HepG2 (cell line): Measurements from ENCODE around the gene NAT10. TPM values are rescaled to one million over a fixed set of nuclear protein-coding genes. Genes with fewer than 3 reads are reported as not detected.

ENCODE experiments used
- AGO1 ChIP-seq: fragments of 200-400 bp; formaldehyde crosslinking; IDR thresholded peaks from 2 replicates; pipeline ENCODE4 v1.6.1; 2017; ENCODE audit warnings: mild to moderate bottlenecking, low read depth, low read length, moderate library complexity; ENCODE audit not compliant: poor library complexity, severe bottlenecking
- ARID2 ChIP-seq: sonication (generic); formaldehyde crosslinking; IDR thresholded peaks from 2 replicates; pipeline ENCODE4 v1.8.1; 2022; ENCODE audit warnings: mild to moderate bottlenecking, missing genetic modification reagents, borderline replicate concordance
- CBX2 ChIP-seq, 2 experiments: fragments of 200-600 bp in 1 of 2; sonication (generic); formaldehyde crosslinking in 1 of 2; IDR thresholded peaks; 2 replicates each; pipeline versions ENCODE4 v1.7.0 to v1.8.1; 2018 to 2022; ENCODE audit warnings: low read depth in 2 of 2, low read length in 1 of 2, mild to moderate bottlenecking in 1 of 2, missing genetic modification reagents in 1 of 2
- CCDC6 ChIP-seq: sonication (generic); formaldehyde crosslinking; IDR thresholded peaks from 2 replicates; pipeline ENCODE4 v1.8.1; 2022; ENCODE audit warnings: mild to moderate bottlenecking, missing genetic modification reagents, moderate library complexity
- CENPT ChIP-seq: sonication (generic); formaldehyde crosslinking; IDR thresholded peaks from 2 replicates; pipeline ENCODE4 v1.8.0; 2022; ENCODE audit warnings: low read depth, mild to moderate bottlenecking, moderate library complexity, missing genetic modification reagents
- DPF2 ChIP-seq: sonication (generic); formaldehyde crosslinking; IDR thresholded peaks from 2 replicates; pipeline ENCODE4 v1.4.0; 2020; ENCODE audit warnings: mild to moderate bottlenecking, low read depth, missing genetic modification reagents, borderline replicate concordance
- HHEX ChIP-seq: IDR thresholded peaks from 2 replicates; pipeline ENCODE4 v1.6.1; 2016; ENCODE audit warnings: control low read depth
- MXD3 ChIP-seq: IDR thresholded peaks from 2 replicates; pipeline ENCODE4 v1.6.1; 2016; ENCODE audit warnings: mild to moderate bottlenecking, missing biosample characterization, missing genetic modification reagents
- PAF1 ChIP-seq: IDR thresholded peaks from 2 replicates; pipeline ENCODE4 v1.6.1; 2016; ENCODE audit warnings: missing genetic modification reagents, missing compliant biosample characterization
- PCBP1 ChIP-seq: fragments of 200-400 bp; formaldehyde crosslinking; IDR thresholded peaks from 2 replicates; pipeline ENCODE4 v1.6.1; 2017; ENCODE audit warnings: mild to moderate bottlenecking, low read depth, low read length, borderline replicate concordance
- SNAPC4 ChIP-seq: sonication (generic); formaldehyde crosslinking; IDR thresholded peaks from 2 replicates; pipeline ENCODE4 v1.4.0; 2020; ENCODE audit warnings: mild to moderate bottlenecking, missing genetic modification reagents
- TBX2 ChIP-seq: sonication (generic); formaldehyde crosslinking; IDR thresholded peaks from 2 replicates; pipeline ENCODE4 v1.5.0; 2020; ENCODE audit warnings: missing genetic modification reagents, mild to moderate bottlenecking, borderline replicate concordance
- TSC22D2 ChIP-seq: sonication (generic); formaldehyde crosslinking; IDR thresholded peaks from 2 replicates; pipeline ENCODE4 v1.5.1; 2020; ENCODE audit warnings: missing genetic modification reagents, mild to moderate bottlenecking, borderline replicate concordance
- ZBTB20 ChIP-seq: sonication (generic); formaldehyde crosslinking; IDR thresholded peaks from 2 replicates; pipeline ENCODE4 v1.8.1; 2023; ENCODE audit warnings: missing genetic modification reagents, low read depth, mild to moderate bottlenecking, borderline replicate concordance
- ZNF121 ChIP-seq: sonication (generic); formaldehyde crosslinking; IDR thresholded peaks from 2 replicates; pipeline ENCODE4 v1.5.0; 2020; ENCODE audit warnings: mild to moderate bottlenecking, missing genetic modification reagents
- ZNF136 ChIP-seq: sonication (generic); formaldehyde crosslinking; IDR thresholded peaks from 2 replicates; pipeline ENCODE4 v1.8.1; 2022; ENCODE audit warnings: low read depth, mild to moderate bottlenecking, moderate library complexity, missing genetic modification reagents
- ZNF337 ChIP-seq: sonication (generic); formaldehyde crosslinking; IDR thresholded peaks from 2 replicates; pipeline ENCODE4 v1.5.1; 2020; ENCODE audit warnings: missing genetic modification reagents, low read depth, mild to moderate bottlenecking, borderline replicate concordance
- ZNF569 ChIP-seq: sonication (generic); formaldehyde crosslinking; IDR thresholded peaks from 2 replicates; pipeline ENCODE4 v1.5.0; 2020; ENCODE audit warnings: mild to moderate bottlenecking, missing genetic modification reagents, moderate library complexity, borderline replicate concordance
- ZNF652 ChIP-seq: IDR thresholded peaks from 2 replicates; pipeline ENCODE4 v1.6.1; 2016; ENCODE audit warnings: low read depth, borderline replicate concordance
- ZNF761 ChIP-seq: sonication (generic); formaldehyde crosslinking; conservative IDR thresholded peaks from 2 replicates; pipeline ENCODE4 v1.4.0; 2020; ENCODE audit warnings: mild to moderate bottlenecking, missing genetic modification reagents
- ZXDC ChIP-seq: sonication (generic); formaldehyde crosslinking; IDR thresholded peaks from 2 replicates; pipeline ENCODE4 v1.5.0; 2020; ENCODE audit warnings: mild to moderate bottlenecking, missing genetic modification reagents
- polyA plus RNA-seq, 8 experiments: library from polyadenylated mRNA; depleted of rRNA in 3 of 8; stranded (reverse) in 7 of 8; unstranded in 1 of 8; fragments of >200 nt; fragmentation: Illumina TruSeq in 4 of 8; extraction: Trizol in 4 of 8; gene quantifications; 2 replicates each; pipeline versions ENCODE4 v1.2.1 to v1.2.3, GENCODE V29; 2011 to 2016; ENCODE audit warnings: low read depth in 4 of 8, missing spikeins in 1 of 8, mixed read lengths in 1 of 8; ENCODE audit not compliant: insufficient read depth in 1 of 8
- total RNA-seq, 5 experiments: library from RNA; depleted of rRNA; stranded (reverse); fragments of >200 nt; fragmentation: Illumina TruSeq; extraction: Trizol; gene quantifications; 2 replicates each; pipeline ENCODE4 v1.2.3, GENCODE V29; 2016; ENCODE audit warnings: low read depth in 1 of 5

Gene NAT10
- total and polyA plus RNA-seq, 2 of the 13 experiments (the other 11 are each of a cell fraction or from before 2014, with no cell fraction given): 33.9 to 51.9 TPM

- TF ChIP-seq CCDC6 (CRISPR knock-in tag) (peak; percentile 47; the same call in 1 of the 2 replicates), PCBP1 (no peak), TBX2 (CRISPR knock-in tag) (no peak; the same call in 1 of the 2 replicates), MXD3 (peak; percentile 60), ZNF121 (CRISPR knock-in tag) (no peak), ZXDC (CRISPR knock-in tag) (no peak), HHEX (CRISPR knock-in tag) (no peak), AGO1 (no peak), ZNF136 (peak; percentile 66; the same call in 1 of the 2 replicates), ZBTB20 (CRISPR knock-in tag) (no peak), CENPT (CRISPR knock-in tag) (no peak), TSC22D2 (CRISPR knock-in tag) (no peak), SNAPC4 (CRISPR knock-in tag) (0 out of 2 replicates have a peak, but pooled peaks have one; percentile 31), ZNF652 (CRISPR knock-in tag) (no peak), CBX2 (IDR thresholded peaks at IDR 0.05; ENCODE audit: low read depth, low read length) (no peak), CBX2 (CRISPR knock-in tag; IDR thresholded peaks at IDR 0.05; ENCODE audit: low read depth) (no peak), ARID2 (CRISPR knock-in tag) (0 out of 2 replicates have a peak, but pooled peaks have one; percentile 43), DPF2 (no peak), ZNF337 (CRISPR knock-in tag) (no peak), ZNF569 (CRISPR knock-in tag) (no peak), PAF1 (no peak), ZNF761 (CRISPR knock-in tag) (no peak)
Observed at GRCh38 chr11:34174412-34175041, 69.1 kb downstream of the NAT10 start (continued).
